ENCODE results near the gene CDK5R2.
"Not testable (repeated sequence)": the region's sequence is repeated elsewhere in the genome, so short reads cannot be mapped to it uniquely, and the experiment has no call there.

CDK5R2 gene

DNA sequence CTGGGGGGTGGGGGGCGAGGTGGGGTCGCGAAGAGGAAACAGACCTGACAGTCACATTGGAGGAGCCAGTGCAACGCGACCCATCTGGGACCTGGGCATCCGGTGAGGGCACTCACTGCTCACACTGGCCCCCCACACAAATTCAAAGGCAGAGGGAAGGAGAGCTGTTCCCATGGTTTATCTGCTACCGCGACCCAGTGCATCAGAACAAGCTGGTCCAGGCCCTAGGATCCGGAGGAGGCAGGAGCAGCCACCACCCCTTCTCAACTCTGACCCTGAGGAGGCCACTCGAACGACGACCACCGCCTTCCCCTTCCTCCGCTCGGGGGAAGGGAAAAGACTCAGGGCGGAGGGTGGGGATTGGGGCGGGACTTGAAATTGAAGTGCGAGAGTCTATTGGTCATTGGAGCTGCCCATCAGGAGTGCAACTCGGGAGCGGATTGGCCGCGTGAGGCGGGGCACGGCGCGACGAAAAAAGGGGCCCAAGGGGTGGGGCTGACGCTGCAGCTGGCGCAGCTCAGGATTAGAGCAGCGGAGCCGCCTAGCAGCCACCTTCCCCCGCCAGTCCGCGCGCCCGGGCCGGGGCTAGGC lies at the start of gene CDK5R2:
TSS of gene CDK5R2 (plus strand) at position 526 of the 591 bp plus-strand sequence. CDS start 155 bp downstream, outside the sequence.
- peak; percentile 32 for DNase-seq (ENCODE audit: low spot score)

DNA sequence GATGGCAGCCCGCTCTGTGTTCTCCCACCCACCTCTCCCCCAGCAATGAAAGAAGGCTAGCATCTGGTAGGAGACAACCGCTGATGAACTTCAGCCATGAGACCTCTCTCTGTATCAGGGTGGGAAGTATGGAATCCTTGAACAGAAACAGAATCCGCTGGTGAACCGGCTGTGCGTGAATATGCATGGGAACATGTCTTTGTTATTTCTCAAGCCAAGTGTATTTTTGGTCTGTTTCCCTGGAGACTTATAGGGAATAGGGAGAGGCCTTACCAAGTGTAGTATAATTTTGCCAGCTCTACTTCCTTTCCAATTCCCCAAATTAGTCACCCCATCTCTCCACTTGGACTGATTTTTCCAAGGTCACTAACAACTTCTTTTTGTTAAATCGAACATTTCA lies 48.7 kb upstream of the CDK5R2 start:
- DNase-seq (ENCODE audit: low spot score): no peak

DNA sequence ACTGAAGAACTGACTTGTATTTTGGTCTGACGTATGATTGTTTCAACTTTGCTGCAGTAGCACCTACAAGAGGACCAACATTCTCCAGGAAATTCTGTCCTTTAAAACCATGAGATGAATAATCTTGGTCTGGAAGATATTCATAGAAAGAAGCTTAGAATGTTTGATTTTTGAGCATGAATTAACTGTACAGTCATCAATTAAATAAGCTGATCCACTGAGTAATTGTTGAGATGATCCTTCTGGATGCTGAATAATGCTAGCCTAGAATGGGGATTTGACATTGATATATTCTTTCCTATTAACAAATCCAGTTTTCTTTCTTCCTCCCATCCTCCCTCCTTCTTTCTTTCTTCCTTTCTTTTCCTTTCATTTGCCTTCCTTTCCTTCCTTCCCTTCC lies 39.0 kb upstream of the CDK5R2 start:
- no peak for DNase-seq (ENCODE audit: low spot score)

DNA sequence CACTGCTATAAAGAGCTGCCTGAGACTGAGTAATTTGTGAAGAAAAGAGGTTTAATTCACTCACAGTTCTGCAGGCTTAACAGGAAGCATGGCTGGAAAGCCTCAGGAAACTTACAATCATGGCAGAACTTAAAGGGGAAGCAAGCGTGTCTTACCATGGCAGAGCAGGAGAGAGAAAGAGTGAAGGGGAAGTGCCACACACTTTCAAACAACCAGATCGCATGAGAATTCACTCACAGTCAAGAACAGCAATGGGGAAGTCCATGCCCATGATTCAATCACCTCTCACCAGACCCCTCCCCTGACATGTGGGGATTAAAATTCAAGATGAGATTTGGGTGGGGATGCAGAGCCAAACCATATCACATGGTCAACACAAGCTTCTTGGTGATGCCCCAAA lies 34.7 kb upstream of the CDK5R2 start:
- no peak for DNase-seq (ENCODE audit: low spot score)

DNA sequence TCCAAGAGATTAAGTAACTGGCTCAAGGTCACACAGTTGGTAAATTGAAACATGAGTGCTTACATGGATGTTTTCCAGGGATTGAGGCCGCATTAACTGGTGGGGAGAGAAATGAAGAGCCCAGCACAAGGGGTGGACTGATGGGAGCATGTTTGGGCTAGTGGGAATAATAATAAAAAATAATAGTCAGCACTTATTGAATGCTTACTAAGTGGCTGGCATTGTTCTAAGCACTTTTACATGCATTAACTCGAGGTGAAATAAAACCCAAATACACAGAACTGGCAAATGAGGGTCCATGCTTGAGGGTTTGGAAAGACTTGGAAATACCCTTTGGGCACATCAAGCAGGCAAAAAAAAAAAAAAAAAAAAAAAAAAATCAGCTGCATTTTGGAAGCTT lies 34.0 kb upstream of the CDK5R2 start:
- no peak for DNase-seq (ENCODE audit: low spot score)

DNA sequence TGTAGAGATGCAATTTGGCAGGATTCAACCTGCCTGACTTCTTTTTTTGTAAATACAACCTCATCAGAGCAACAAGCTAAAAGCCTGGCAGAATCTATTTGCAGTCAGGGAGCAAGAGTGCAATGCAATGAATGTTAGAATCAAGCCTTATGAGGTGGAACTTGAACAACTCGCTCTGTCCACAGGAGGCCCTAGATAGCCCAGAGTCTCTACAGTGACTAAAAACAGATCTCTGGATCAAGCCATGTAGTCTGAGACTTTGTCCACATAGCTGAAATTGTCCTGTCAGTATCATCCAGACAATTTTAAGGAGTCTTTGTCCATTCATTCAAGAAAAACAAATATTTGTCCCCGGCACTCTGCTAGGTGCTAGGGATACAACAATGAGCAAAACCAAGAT lies 32.0 kb upstream of the CDK5R2 start:
- no peak for DNase-seq (ENCODE audit: low spot score)

DNA sequence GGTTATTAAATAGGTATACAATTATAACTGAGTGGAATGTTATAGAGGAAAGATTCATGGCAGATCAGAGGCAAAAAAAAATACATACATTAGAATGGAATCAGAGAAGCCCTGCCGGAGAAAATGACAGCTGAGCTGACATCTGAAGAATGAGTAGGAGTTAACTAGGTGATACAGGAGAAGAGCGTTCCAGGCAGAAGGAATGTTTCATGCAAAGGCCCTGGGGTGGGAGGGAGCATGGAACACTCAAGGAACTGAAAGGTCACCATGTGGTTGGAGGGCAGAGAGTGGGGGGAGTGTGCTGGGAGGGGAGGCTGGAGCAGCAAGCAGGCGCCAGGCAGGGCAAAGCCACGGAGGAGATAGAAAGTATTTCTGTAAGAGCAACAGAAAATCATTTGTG lies 31.6 kb upstream of the CDK5R2 start:
- DNase-seq (ENCODE audit: low spot score): no peak

DNA sequence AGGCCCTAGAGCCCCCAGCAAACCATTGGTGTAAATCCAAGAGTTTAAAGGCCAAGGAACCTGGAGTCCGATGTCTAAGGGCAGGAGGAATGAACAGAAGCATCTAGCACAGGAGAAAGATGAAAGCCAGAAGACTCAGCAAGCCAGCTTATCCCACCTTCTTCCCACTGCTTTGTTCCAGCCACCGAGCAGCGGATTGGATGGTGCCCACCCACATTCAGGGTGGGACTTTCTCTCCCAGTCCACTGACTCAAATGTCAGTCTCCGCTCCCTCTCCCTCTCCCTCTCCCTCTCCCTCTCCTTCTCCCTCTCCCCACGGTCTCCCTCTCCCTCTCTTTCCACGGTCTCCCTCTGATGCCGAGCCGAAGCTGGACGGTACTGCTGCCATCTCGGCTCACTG lies 29.0 kb upstream of the CDK5R2 start:
- DNase-seq (ENCODE audit: low spot score): not testable (repeated sequence)

DNA sequence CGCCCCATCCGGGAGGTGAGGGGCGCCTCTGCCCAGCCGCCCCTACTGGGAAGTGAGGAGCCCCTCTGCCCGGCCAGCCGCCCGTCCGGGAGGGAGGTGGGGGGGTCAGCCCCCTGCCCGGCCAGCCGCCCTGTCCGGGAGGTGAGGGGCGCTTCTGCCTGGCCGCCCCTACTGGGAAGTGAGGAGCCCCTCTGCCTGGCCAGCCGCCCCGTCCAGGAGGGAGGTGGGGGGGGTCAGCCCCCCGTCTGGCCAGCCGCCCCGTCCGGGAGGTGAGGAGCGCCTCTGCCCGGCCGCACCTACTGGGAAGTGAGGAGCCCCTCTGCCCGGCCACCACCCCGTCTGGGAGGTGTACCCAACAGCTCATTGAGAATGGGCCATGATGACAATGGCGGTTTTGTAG lies 27.7 kb upstream of the CDK5R2 start:
- DNase-seq (ENCODE audit: low spot score): not testable (repeated sequence)

DNA sequence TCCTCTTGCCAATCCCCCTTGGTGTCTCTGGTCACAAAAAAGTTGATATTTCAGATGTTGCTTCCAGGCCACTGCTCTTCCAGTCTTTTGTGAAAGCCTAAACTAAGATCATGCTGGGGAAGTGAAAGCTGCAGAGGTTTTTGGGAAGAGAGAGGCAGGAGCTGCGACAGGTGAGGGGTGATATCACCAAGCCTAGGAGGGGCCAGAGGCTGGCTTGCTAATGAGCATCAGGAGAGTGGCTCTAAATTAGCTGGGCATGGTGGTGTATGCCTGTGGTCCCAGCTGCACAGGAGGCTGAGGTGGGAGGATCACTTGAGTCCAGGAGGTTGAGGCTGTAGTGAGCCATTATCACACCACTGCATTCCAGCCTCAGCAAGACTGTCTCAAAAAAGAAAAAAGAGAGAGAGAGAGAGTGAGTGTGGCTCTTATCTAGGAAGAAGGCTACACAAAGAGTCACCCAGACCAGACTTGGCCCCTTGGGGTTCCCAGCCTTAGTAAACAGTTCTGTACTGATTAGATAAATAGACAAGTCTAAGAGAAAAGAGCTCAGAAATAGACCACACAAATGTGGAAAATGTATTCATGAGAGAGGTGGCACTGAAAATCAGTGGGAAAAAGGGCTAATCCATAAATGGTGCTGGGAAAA lies 14.6 kb upstream of the CDK5R2 start:
- DNase-seq (ENCODE audit: low spot score): no peak

DNA sequence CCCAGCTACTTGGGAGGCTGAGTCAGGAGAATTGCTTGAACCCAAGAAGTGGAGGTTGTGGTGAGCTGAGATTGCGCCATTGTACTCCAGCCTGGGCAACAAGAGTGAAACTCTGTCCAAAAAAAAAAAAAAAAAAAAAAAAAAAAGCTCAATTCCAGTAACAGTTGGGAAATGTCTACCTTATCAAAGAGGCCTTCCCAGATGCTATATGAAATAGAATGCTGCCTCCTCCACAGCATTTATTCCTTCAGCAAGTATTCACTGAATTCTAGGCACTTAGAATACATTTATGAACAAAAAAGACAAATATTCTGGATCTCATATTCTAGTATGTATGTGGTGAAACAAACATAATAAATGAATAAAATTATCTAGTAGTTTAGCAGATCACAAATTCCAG lies 12.8 kb upstream of the CDK5R2 start:
- no peak for DNase-seq (ENCODE audit: low spot score)

DNA sequence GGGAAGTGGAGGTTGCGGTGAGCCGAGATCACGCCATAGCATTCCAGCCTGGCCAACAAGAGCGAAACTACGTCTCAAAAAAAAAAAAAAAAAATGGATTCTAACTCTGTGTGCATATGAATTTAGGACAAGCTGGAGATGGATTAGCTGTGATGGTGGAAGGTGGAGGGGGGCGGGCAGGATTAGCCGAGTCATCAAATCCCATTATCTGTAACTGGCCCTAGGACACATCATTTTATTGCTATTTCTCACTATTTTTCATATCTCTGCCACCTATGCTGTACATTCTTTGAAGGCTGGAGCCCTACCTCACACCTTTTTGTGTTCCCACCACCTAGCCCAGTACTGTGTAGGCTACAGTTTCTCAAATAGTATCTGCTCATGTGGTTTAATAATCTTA lies 7.3 kb upstream of the CDK5R2 start:
- no peak for DNase-seq (ENCODE audit: low spot score)

DNA sequence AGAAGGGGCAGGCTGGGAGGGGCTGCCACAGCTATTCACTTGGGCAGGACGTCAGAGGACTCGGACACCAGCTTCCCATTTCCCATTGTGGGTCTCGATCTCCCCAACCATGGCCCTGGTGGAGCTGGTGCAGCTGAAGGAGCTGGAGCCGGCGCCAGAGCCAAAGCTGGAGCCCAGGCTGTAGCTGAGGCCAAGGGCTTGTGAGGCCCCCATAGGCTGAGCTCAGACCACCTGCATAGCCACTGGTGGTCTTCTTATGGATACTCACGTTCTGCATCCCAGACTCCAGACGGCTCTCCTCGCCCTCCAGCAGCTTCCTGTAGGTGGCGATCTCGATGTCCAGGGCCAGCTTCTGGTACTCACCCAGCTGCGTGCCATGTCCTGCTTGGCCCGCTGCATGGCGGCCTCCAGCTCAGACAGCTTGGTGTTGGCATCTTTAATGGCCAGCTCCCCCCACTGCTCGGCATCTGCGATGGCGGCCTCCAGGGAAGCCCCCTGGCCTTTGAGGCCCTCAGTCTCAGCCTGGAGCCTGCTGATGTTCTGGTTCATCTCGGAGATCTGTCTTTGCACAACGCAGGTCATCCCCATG lies 6.0 kb upstream of the CDK5R2 start:
- DNase-seq (ENCODE audit: low spot score): no peak

DNA sequence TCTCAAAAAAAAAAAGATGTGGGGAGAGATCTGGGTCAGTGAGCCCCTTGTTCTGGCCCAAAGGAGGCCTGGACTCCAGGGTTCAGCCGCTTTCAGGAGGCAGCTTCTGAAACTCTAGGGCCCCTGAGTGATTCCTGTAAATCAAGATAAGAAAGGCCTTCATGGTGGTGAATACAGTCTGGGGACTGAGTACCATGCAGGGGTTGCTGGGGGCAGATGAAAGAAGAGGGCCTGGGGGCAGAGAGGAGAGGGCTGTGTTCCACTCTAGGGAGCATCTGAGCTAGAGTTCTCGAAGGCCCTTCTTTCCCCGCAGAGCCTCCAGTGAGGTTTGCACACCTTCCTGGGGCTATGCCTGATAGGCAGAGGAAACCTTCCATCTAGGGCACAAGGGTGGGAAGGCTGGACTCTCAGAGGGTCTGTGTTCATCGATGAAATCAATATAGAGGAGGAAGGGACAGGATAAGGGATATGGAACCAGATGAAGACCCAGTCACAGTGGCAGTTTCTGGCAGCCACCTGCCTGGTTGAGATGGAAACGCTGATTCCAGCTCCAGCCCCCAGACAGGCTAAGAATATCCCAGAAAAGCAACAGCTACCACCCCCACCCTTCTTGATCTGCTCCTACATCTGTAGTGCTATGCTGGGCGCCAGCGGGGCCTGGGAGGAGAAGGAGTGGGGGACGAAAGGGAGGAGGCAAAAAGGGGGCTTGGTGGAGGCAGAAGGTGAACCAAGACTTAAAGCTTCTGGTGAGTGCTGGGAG lies 4.7 kb upstream of the CDK5R2 start:
- DNase-seq (ENCODE audit: low spot score): no peak

DNA sequence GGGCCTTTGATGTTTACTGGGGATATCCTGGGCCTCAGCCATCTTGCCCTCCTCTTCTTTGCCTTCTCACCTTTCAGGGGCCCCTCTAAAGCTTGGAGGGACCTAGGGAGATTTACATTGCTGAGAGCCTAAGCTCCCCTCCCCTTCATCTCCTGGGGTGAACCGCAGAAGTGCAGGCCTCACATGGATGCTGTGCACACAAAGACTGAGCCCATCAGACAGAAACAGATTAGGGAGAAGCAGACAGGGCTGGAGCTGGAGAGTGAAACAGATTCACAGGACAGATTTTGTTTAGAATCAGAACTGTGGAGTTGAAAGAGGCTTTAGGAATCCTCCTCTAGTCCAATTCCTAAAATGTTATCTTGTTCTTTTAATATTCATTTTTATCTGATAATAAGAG lies 3.4 kb upstream of the CDK5R2 start:
- DNase-seq (ENCODE audit: low spot score): no peak

DNA sequence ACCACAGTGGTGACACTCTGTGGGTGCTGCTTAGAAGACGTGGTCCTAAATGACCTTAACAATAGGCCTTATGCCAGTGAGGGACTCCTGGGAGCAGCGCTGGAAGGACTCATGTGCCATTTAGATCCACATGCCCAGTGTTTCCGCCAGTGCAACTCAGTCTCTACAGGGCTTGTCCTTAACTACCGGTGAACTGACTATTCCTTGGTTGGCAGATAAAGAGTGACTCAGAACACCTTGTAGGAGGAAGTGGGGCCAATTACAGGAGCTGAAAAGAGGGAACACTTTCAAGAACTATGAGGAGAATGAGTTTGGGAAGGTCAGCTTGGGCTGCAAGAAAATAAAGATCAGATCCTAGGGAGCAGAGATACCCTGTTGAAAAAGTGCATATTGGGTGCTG lies 1.8 kb upstream of the CDK5R2 start:
- DNase-seq (ENCODE audit: low spot score): no peak

DNA sequence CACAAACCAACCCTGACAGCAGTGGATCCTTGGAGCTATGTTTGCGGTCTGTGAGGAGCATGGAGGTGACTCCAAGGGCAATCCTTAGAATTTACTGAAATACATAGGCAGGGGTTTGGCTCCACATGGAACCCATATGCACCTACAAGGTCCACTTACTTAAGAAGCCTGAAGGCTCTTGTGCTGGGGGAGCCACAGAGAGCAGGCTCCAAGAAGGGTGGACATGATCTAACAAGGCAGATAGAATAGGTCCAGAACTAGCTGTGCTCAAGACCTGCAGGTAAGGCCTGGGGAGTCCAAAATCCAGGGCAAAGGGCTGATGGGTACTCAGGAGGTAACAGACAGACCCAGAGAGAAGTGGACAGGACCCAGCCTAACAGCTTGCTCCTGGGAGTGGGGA lies 1.2 kb upstream of the CDK5R2 start:
- no peak for DNase-seq (ENCODE audit: low spot score)

DNA sequence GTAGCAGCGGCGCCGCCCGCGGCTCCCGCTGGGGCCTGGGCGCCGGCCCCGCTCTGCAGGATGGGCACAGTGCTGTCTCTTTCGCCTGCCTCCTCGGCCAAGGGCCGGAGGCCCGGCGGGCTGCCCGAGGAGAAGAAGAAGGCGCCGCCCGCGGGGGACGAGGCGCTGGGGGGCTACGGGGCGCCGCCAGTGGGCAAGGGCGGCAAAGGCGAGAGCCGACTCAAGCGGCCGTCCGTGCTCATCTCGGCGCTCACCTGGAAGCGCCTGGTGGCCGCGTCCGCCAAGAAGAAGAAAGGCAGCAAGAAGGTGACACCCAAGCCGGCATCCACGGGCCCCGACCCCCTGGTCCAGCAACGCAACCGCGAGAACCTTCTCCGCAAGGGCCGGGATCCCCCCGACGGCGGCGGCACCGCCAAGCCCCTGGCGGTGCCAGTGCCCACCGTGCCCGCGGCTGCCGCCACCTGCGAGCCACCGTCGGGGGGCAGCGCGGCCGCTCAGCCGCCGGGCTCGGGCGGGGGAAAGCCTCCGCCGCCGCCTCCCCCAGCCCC lies 369 bp downstream of the CDK5R2 start:
- DNase-seq (ENCODE audit: low spot score): no peak

DNA sequence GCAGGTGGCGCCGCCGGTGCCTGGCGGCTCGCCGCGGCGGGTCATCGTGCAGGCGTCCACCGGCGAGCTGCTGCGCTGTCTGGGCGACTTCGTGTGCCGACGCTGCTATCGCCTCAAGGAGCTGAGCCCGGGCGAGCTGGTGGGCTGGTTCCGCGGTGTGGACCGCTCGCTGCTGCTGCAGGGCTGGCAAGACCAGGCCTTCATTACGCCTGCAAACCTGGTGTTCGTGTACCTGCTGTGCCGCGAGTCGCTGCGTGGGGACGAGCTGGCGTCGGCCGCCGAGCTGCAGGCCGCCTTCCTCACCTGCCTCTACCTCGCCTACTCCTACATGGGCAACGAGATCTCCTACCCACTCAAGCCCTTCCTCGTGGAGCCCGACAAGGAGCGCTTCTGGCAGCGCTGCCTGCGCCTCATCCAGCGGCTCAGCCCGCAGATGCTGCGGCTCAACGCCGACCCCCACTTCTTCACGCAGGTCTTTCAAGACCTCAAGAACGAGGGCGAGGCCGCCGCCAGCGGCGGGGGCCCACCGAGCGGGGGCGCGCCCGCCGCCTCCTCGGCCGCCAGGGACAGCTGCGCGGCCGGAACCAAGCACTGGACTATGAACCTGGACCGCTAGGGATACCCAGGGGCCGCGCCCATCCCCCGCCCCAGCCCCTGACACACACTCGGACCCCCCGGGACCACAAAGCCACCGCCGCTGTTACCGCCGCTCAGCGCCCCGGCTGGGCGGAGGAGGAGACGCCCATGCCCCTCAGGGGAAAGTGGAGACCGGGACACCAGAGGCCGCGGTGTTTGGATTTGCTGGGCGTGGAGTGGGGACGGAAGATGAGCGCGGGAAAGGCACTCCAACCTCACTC lies 1.1 kb downstream of the CDK5R2 start:
- no peak for DNase-seq (ENCODE audit: low spot score)

DNA sequence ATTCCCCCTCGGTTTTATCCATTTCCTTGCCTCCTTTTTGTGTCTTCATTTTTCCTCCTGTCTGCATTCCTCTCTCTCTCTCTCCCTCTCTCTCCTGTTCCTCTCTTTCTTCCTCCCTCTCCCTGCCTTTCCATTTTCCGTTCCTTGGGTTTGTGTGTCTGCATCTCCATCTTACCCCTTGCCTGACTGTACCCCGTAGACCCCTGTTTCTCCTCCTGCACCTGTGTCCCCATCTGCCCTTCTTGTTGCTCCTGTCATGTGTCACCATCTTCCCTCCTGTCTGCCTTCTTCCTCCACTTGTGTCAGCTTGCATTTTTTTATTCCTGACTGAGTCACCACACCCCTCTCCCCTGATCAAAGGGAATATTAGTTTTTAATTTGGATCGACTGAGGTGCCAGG lies 1.8 kb downstream of the CDK5R2 start:
- DNase-seq (ENCODE audit: low spot score): no peak

DNA sequence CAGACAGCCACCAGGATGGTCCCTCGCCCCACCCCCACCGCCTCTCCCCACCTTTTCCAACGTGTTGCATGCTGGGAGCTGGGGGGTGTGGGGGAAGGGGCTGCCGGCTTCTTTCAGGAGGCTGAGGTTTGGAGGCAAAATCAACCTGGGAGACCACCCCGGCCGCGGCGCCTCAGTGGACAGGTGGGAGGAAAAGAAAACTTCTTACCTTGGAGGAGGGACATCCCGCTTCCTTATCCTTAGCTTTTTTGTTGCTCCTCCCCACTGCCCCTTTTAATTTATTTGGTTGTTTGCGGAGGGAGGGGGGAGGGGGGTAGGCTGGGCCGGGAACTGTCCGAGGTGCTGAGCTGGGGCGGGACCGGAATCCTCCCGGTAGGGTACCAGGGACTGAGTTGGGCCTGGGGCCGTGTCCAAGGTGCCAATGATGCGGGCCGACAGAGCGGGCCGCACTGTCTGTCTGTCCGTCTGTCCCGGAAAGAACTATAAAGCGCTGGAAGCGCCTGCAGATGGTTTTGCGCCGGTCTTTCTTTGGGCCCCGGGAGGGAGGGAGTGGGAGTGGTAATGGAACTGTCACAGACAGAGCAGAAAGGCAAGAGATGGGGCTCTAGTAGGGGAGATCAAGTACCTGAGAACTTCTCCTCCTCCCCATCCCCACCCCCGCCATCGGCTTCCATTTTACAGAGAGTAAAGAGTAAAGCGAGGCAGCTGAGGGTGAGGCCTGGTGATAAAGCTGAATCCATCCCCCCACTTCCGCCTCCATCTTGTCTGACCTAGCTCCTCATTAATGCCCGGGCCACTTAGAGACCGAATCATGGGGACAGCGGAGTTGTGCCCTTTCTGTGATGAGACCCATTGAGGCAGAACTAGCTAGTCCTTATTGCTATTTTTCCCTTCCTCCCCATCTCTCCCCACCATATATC lies 2.4 kb downstream of the CDK5R2 start:
- no peak for DNase-seq (ENCODE audit: low spot score)

Data from kidney capillary endothelial cell (primary cell).